Mesothelial cell of epicardium (in vitro differentiated cells): ENCODE data around the gene FER. TPM values are rescaled to one million over a fixed set of nuclear protein-coding genes. Genes with fewer than 3 reads are reported as not detected.
A peak's percentile ranks its signal among the peaks of the same experiment; 100 is the strongest.

Experiments
- DNase-seq, 2 experiments: peaks; one replicate each; pipeline ENCODE4 v3.0.0; 2021; ENCODE audit warnings: low spot score in 2 of 2; ENCODE audit not compliant: unreplicated experiment in 2 of 2
- H3K27ac Mint-ChIP-seq: 2 replicates; pipeline ENCODE4 v1.8.0; 2021; ENCODE audit warnings: mixed read lengths
- H3K27me3 Mint-ChIP-seq: 2 replicates; pipeline ENCODE4 v1.8.0; 2021; ENCODE audit warnings: low read depth, mixed read lengths
- H3K36me3 Mint-ChIP-seq: 2 replicates; pipeline ENCODE4 v1.8.0; 2021; ENCODE audit warnings: mixed read lengths
- H3K4me1 Mint-ChIP-seq: 2 replicates; pipeline ENCODE4 v1.8.0; 2021; ENCODE audit warnings: mixed read lengths
- H3K4me3 Mint-ChIP-seq: 2 replicates; pipeline ENCODE4 v1.8.0; 2021; ENCODE audit warnings: mild to moderate bottlenecking, moderate library complexity, mixed read lengths
- H3K9me3 Mint-ChIP-seq: 2 replicates; pipeline ENCODE4 v1.8.0; 2021; ENCODE audit warnings: mixed read lengths
- total RNA-seq: library from RNA; stranded (reverse); gene quantifications from 3 replicates; pipeline ENCODE4 v1.2.1, GENCODE V29; 2021
- TF ChIP-seq, protein P1 (sequence below): fragments of 200-600 bp; sonication (generic); IDR thresholded peaks from one replicate; pipeline ENCODE4 v1.5.0; 2021; ENCODE audit warnings: antibody characterized with exemption; ENCODE audit not compliant: unreplicated experiment

The FER gene
- total RNA-seq, 1 donor from 2014 or later: 44.3 TPM

DNA sequence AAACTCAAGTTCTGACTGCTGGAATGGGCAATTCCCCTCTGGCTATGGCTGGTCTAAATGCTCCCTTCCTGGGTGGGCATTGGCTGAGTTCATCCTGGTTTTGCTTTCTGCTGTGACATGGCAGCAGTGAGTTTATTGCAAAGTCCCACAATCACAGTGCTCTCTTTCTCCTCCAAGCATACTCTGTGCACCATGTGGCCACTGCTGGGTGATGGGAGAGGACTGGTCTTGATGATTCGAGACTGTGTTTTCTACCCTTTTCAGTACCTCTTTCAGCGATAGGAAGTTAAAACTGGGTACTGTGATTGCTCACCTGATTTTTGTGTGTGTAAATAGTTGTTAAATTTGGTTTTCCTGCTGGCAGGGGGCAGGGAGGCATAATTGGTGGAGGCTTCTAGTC is 49.7 kb downstream of the FER start:
- Mint-ChIP-seq H3K4me1 (peaks cover 13% of the 10 kb centered on the region), H3K27me3 (no peaks in the 10 kb centered on the region), H3K27ac (no peak overlapping the region), H3K4me3 (no peak overlapping the region), H3K36me3 (peaks cover 40% of the 10 kb centered on the region), H3K9me3 (peaks cover 27% of the 10 kb centered on the region)
- no peak for DNase-seq
- TF ChIP-seq, protein P1, sequence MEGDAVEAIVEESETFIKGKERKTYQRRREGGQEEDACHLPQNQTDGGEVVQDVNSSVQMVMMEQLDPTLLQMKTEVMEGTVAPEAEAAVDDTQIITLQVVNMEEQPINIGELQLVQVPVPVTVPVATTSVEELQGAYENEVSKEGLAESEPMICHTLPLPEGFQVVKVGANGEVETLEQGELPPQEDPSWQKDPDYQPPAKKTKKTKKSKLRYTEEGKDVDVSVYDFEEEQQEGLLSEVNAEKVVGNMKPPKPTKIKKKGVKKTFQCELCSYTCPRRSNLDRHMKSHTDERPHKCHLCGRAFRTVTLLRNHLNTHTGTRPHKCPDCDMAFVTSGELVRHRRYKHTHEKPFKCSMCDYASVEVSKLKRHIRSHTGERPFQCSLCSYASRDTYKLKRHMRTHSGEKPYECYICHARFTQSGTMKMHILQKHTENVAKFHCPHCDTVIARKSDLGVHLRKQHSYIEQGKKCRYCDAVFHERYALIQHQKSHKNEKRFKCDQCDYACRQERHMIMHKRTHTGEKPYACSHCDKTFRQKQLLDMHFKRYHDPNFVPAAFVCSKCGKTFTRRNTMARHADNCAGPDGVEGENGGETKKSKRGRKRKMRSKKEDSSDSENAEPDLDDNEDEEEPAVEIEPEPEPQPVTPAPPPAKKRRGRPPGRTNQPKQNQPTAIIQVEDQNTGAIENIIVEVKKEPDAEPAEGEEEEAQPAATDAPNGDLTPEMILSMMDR: no peak

DNA sequence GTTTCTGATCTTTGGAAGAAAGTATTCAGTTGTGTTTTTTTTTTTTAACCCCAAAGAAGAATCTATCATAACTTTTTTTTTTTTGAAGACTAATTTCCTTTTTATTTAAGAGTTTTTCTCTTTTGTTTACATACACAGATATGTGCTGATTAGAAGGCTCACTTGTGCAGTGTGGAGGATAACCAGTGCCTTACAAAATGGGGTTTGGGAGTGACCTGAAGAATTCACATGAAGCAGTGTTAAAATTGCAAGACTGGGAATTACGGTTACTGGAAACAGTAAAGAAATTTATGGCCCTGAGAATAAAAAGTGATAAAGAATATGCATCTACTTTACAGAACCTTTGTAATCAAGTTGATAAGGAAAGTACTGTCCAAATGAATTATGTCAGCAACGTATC is 50.3 kb downstream of the FER start:
- H3K4me3 Mint-ChIP-seq: no peak overlapping the region
- peaks cover 13% of the 10 kb centered on the region for H3K4me1 Mint-ChIP-seq
- H3K36me3 Mint-ChIP-seq: peaks cover 44% of the 10 kb centered on the region
- TF ChIP-seq, protein P1: no peak
- DNase-seq: no peak
- peak overlapping the region; percentile 18 for H3K27ac Mint-ChIP-seq
- H3K27me3 Mint-ChIP-seq: no peaks in the 10 kb centered on the region
- H3K9me3 Mint-ChIP-seq: peaks cover 32% of the 10 kb centered on the region

DNA sequence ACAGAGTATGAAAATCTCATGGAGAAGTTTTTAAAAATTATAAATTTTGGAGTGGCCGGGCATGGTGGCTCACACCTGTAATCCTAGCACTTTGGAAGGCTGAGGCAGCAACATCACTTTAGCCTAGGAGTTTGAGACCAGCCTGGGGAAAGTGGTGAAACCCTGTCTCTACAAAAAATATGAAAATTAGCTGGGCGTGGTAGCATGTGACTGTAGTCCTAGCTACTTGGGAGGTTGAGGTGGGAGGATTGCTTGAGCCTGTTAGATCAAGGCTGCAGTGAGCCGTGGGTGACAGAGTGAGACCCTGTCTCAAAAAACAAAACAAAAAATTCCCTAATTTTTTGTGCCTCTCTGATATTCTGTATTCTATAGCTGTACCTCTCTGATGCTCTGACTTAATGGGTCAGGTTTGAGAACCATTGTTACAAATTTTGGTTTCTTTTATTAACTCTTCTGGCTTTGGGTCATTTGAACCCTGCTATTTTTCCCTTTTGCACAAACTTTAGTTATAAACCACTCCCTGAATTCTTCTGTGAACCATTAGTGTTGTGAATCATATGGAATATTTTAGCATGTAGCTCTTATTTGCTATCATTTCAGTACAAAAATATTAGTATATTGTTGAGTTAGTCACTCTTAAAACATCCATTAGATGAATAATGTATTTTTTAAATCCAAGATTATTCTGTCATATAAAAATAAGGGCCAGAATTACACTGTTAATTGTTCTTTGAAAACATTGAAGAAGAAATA is 51.0 kb downstream of the FER start:
- DNase-seq: no peak
- no peaks in the 10 kb centered on the region for H3K27me3 Mint-ChIP-seq
- TF ChIP-seq, protein P1: no peak
- peaks cover 13% of the 10 kb centered on the region for H3K4me1 Mint-ChIP-seq
- H3K9me3 Mint-ChIP-seq: peaks cover 32% of the 10 kb centered on the region
- peak overlapping the region; percentile 54 for H3K27ac Mint-ChIP-seq
- peaks cover 44% of the 10 kb centered on the region for H3K36me3 Mint-ChIP-seq
- H3K4me3 Mint-ChIP-seq: no peak overlapping the region

DNA sequence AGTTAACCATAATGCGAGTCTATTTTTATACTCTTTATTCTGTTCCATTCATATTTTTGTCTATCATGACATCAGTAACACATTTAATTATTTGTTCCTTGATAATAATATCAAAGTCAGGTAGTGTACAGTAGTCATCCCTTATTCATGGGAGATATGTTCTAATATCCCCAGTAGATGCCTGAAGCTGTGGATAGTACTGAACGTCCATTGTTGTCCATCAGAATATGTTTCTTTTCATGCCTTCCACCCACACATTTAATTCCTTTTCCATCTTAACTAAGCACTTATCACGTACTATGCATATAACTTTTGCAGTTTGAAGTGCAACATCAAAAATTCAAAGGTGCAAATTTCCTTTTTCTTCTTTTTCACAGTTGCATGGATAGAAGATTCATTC is 53.6 kb downstream of the FER start:
- TF ChIP-seq, protein P1: no peak
- no peak overlapping the region for H3K27ac Mint-ChIP-seq
- H3K4me3 Mint-ChIP-seq: no peak overlapping the region
- H3K9me3 Mint-ChIP-seq: peaks cover 37% of the 10 kb centered on the region
- peaks cover 49% of the 10 kb centered on the region for H3K36me3 Mint-ChIP-seq
- H3K4me1 Mint-ChIP-seq: peaks cover 13% of the 10 kb centered on the region
- H3K27me3 Mint-ChIP-seq: no peaks in the 10 kb centered on the region
- DNase-seq: no peak

DNA sequence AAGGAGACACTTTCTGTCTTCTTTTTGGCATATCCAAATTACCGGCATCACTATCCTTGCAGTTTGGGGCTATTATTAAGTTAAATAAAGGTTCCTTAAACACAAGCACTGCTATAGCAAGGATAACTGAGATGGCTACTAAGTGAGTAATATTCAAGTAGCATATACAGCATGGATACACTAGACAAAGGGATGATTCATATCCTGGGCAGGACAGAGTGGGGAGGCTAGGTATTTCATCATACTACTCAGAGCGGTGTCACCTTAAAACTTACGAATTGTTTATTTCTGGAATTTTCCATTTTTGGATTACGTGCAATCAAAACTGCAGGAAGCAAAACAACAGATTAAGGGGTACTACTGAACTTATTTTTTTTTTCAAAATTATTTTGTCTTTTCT is 54.1 kb downstream of the FER start:
- no peak for DNase-seq

More for the DNA sequence above, 54.1 kb downstream of the FER start:
- Mint-ChIP-seq H3K9me3 (peaks cover 41% of the 10 kb centered on the region), H3K4me3 (no peak overlapping the region), H3K27me3 (no peaks in the 10 kb centered on the region), H3K4me1 (peaks cover 13% of the 10 kb centered on the region), H3K36me3 (peaks cover 51% of the 10 kb centered on the region), H3K27ac (no peak overlapping the region)
- TF ChIP-seq, protein P1: no peak
